IMR-90 (cell line): ENCODE results near the gene CDC25B. TPM values are rescaled to one million over a fixed set of nuclear protein-coding genes. Genes with fewer than 3 reads are reported as not detected.

ENCODE experiments used
- ATAC-seq: fragments of 200-7000 bp; cut with Tn5 transposase; 2 replicates; pipeline ENCODE4 v1.9.1; 2020; ENCODE audit warnings: low read depth, mild to moderate bottlenecking, moderate library complexity
- BruUV-seq: library from RNA; stranded (reverse); fragments of 400-500 nt; replicated peaks from 2 replicates; lab custom pipeline; 2021; lab: Mats Ljungman, UMichigan
- CTCF ChIA-PET: fragments of 300-600 bp; formaldehyde crosslinking; extraction: SDS; loops from one replicate; lab custom pipeline; 2021; ENCODE audit warnings: antibody characterized with exemption; lab: Yijun Ruan, JAX
- POLR2A ChIA-PET: fragments of 300-600 bp; sonication (Branson Sonifier 250); formaldehyde crosslinking; loops from one replicate; lab custom pipeline; 2022; ENCODE audit warnings: antibody characterized with exemption; ENCODE audit not compliant: unreplicated experiment; lab: Charles Lee
- DNase-seq: peaks from one replicate; pipeline ENCODE4 v3.0.0; 2013
- H2AFZ ChIP-seq: replicated peaks from 2 replicates; pipeline ENCODE3; 2013; ENCODE audit warnings: low read length, mild to moderate bottlenecking; ENCODE audit not compliant: poor library complexity
- H2AK5ac ChIP-seq: 2 replicates; pipeline ENCODE4 v1.6.1; 2013; ENCODE audit warnings: low read depth, low read length, inconsistent platforms
- H2AK9ac ChIP-seq: replicated peaks from 2 replicates; pipeline ENCODE3; 2013; ENCODE audit warnings: mild to moderate bottlenecking, low read depth, low read length, moderate library complexity; ENCODE audit not compliant: poor library complexity
- H2BK120ac ChIP-seq: 2 replicates; pipeline ENCODE4 v1.6.1; 2013; ENCODE audit warnings: low read depth, low read length, inconsistent platforms
- H2BK15ac ChIP-seq: 3 replicates; pipeline ENCODE4 v1.6.1; 2013; ENCODE audit warnings: low read depth, low read length, inconsistent platforms
- H2BK20ac ChIP-seq: 2 replicates; pipeline ENCODE4 v1.6.1; 2013; ENCODE audit warnings: low read depth, mild to moderate bottlenecking, inconsistent platforms, low read length, moderate library complexity
- H2BK5ac ChIP-seq: 2 replicates; pipeline ENCODE4 v1.6.1; 2013; ENCODE audit warnings: mild to moderate bottlenecking, low read depth, low read length, inconsistent platforms; ENCODE audit not compliant: poor library complexity, severe bottlenecking
- H3K14ac ChIP-seq: replicated peaks from 2 replicates; pipeline ENCODE4 v1.6.1; 2013; ENCODE audit warnings: low read depth, low read length, inconsistent platforms
- H3K18ac ChIP-seq: 2 replicates; pipeline ENCODE4 v1.6.1; 2013; ENCODE audit warnings: low read depth, low read length, control low read depth
- H3K23ac ChIP-seq: 2 replicates; pipeline ENCODE4 v1.6.1; 2013; ENCODE audit warnings: low read depth, low read length, inconsistent platforms
- H3K27ac ChIP-seq: 2 replicates; pipeline ENCODE4 v1.5.1; 2013; ENCODE audit warnings: mild to moderate bottlenecking, control low read depth, low read length; ENCODE audit not compliant: insufficient read depth
- H3K27me3 ChIP-seq: 2 replicates; pipeline ENCODE4 v1.6.1; 2013; ENCODE audit warnings: low read length; ENCODE audit not compliant: control insufficient read depth, insufficient read depth
- H3K36me3 ChIP-seq: 2 replicates; pipeline ENCODE4 v1.6.1; 2013; ENCODE audit warnings: low read length, mixed read lengths; ENCODE audit not compliant: control insufficient read depth, insufficient read depth
- H3K4ac ChIP-seq: 2 replicates; pipeline ENCODE4 v1.6.1; 2013; ENCODE audit warnings: low read depth, low read length, inconsistent platforms
- H3K4me1 ChIP-seq: 2 replicates; pipeline ENCODE4 v1.6.1; 2013; ENCODE audit warnings: low read length, mixed read lengths; ENCODE audit not compliant: control insufficient read depth, insufficient read depth
- H3K4me2 ChIP-seq: 2 replicates; pipeline ENCODE4 v1.6.1; 2013; ENCODE audit warnings: low read depth, mild to moderate bottlenecking, control low read depth, low read length, moderate library complexity
- H3K4me3 ChIP-seq: 2 replicates; pipeline ENCODE4 v1.5.1; 2013; ENCODE audit warnings: low read depth, mild to moderate bottlenecking, control low read depth, low read length, moderate library complexity; ENCODE audit not compliant: insufficient read depth
- H3K56ac ChIP-seq: 2 replicates; pipeline ENCODE4 v1.6.1; 2013; ENCODE audit warnings: low read length, inconsistent platforms; ENCODE audit not compliant: insufficient read depth; ENCODE audit errors: extremely low read depth
- H3K79me1 ChIP-seq, 2 experiments: 2 replicates each; pipeline ENCODE4 v1.6.1; 2013; ENCODE audit warnings: low read length in 2 of 2, inconsistent platforms in 1 of 2, low read depth in 1 of 2
- H3K9ac ChIP-seq: 2 replicates; pipeline ENCODE4 v1.6.1; 2013; ENCODE audit warnings: low read depth, low read length, control low read depth
- H3K9me1 ChIP-seq: 2 replicates; pipeline ENCODE4 v1.6.1; 2013; ENCODE audit warnings: low read length, inconsistent platforms; ENCODE audit not compliant: insufficient read depth
- H3K9me3 ChIP-seq: 2 replicates; pipeline ENCODE4 v1.6.1; 2013; ENCODE audit warnings: low read length; ENCODE audit not compliant: control insufficient read depth, insufficient read depth
- H4K20me1 ChIP-seq: 2 replicates; pipeline ENCODE4 v1.6.1; 2013; ENCODE audit warnings: low read length, inconsistent platforms; ENCODE audit not compliant: insufficient read depth
- H4K5ac ChIP-seq: 2 replicates; pipeline ENCODE4 v1.6.1; 2013; ENCODE audit warnings: mild to moderate bottlenecking, low read depth, low read length, control low read depth
- H4K8ac ChIP-seq, 2 experiments: 2 replicates each; pipeline ENCODE4 v1.6.1; 2013; ENCODE audit warnings: low read depth in 2 of 2, low read length in 2 of 2, control low read depth in 1 of 2, inconsistent platforms in 1 of 2
- H4K91ac ChIP-seq: 2 replicates; pipeline ENCODE4 v1.6.1; 2013; ENCODE audit warnings: low read depth, low read length, inconsistent platforms; ENCODE audit not compliant: insufficient read depth
- BHLHE40 ChIP-seq: fragments of 150-350 bp; IDR thresholded peaks from 2 replicates; pipeline ENCODE4 v1.6.1; 2016; ENCODE audit warnings: mild to moderate bottlenecking, low read depth, low read length
- CEBPB ChIP-seq: IDR thresholded peaks from 2 replicates; pipeline ENCODE4 v1.6.1; 2012; ENCODE audit warnings: low read depth, low read length, improper control_type of control experiment
- CHD1 ChIP-seq: IDR thresholded peaks from 2 replicates; pipeline ENCODE4 v1.6.1; 2012; ENCODE audit warnings: low read depth, low read length, improper control_type of control experiment
- ELK1 ChIP-seq: fragments of 150-350 bp; IDR thresholded peaks from 2 replicates; pipeline ENCODE4 v1.6.1; 2016; ENCODE audit warnings: low read depth, mild to moderate bottlenecking, low read length, moderate library complexity, borderline replicate concordance
- FOS ChIP-seq: fragments of 150-350 bp; IDR thresholded peaks from 2 replicates; pipeline ENCODE4 v1.6.1; 2016; ENCODE audit warnings: low read depth, low read length
- MAFK ChIP-seq: IDR thresholded peaks from 2 replicates; pipeline ENCODE4 v1.6.1; 2012; ENCODE audit warnings: low read depth, low read length, improper control_type of control experiment
- MAZ ChIP-seq: IDR thresholded peaks from 2 replicates; pipeline ENCODE4 v1.6.1; 2012; ENCODE audit warnings: low read depth, mild to moderate bottlenecking, low read length, improper control_type of control experiment, moderate library complexity, borderline replicate concordance
- MXI1 ChIP-seq: IDR thresholded peaks from 2 replicates; pipeline ENCODE4 v1.6.1; 2012; ENCODE audit warnings: low read depth, mild to moderate bottlenecking, low read length, moderate library complexity, borderline replicate concordance
- NFE2L2 ChIP-seq: fragments of 150-350 bp; IDR thresholded peaks from 2 replicates; pipeline ENCODE4 v1.6.1; 2016; ENCODE audit warnings: low read depth, mild to moderate bottlenecking, low read length
- POLR2A ChIP-seq: IDR thresholded peaks from 2 replicates; pipeline ENCODE4 v1.6.1; 2012; ENCODE audit warnings: mild to moderate bottlenecking, low read depth, low read length
- RAD21 ChIP-seq: IDR thresholded peaks from 2 replicates; pipeline ENCODE4 v1.6.1; 2012; ENCODE audit warnings: low read length, improper control_type of control experiment
- RCOR1 ChIP-seq: IDR thresholded peaks from 2 replicates; pipeline ENCODE4 v1.6.1; 2012; ENCODE audit warnings: mild to moderate bottlenecking, low read length, improper control_type of control experiment; ENCODE audit not compliant: insufficient replicate concordance
- RFX5 ChIP-seq: IDR thresholded peaks from 2 replicates; pipeline ENCODE4 v1.8.0; 2012; ENCODE audit warnings: low read depth, mild to moderate bottlenecking, low read length, moderate library complexity
- SMC3 ChIP-seq: fragments of 150-350 bp; IDR thresholded peaks from 2 replicates; pipeline ENCODE4 v1.6.1; 2016; ENCODE audit warnings: low read depth, mild to moderate bottlenecking, antibody characterized with exemption, low read length, moderate library complexity
- USF2 ChIP-seq: fragments of 150-350 bp; IDR thresholded peaks from 2 replicates; pipeline ENCODE4 v1.6.1; 2017; ENCODE audit warnings: mild to moderate bottlenecking, antibody characterized with exemption, low read length, low read depth
- WGBS, 2 experiments: methylation state at CpG; one replicate each; pipeline versions ENCODE4 v1.1.5 to v1.1.7; 2013; ENCODE audit warnings: missing lambda C conversion rate in 2 of 2; ENCODE audit not compliant: insufficient read length in 1 of 2; ENCODE audit errors: extremely low coverage in 2 of 2; 5-methylcytosine and 5-hydroxymethylcytosine counted together
- dilution Hi-C: fragments of 300-500 bp; cut with HindIII; formaldehyde crosslinking; loops from one replicate; pipeline ENCODE4 v1.14.3; 2018; ENCODE audit warnings: low sequenced_read_pairs; ENCODE audit not compliant: unreplicated experiment
- in situ Hi-C: fragments of 300-500 bp; cut with MboI; formaldehyde crosslinking; loops from 3 replicates; pipeline ENCODE4 v1.14.3; 2019; ENCODE audit warnings: low sequenced_read_pairs, inconsistent platforms, mixed read lengths
- intact Hi-C: fragments of 100-400 bp; cut with micrococcal nuclease; formaldehyde crosslinking; loops from 2 replicates; pipeline ENCODE4 v1.10.0; 2022
- polyA plus RNA-seq, 3 experiments: library from polyadenylated mRNA; depleted of rRNA; stranded (reverse); fragments of >200 nt; gene quantifications; 2 replicates each; pipeline ENCODE4 v1.2.3, GENCODE V29; 2012; ENCODE audit warnings: low replicate concordance in 1 of 3
- total RNA-seq: library from RNA; depleted of rRNA; stranded (reverse); fragments of >200 nt; gene quantifications from 2 replicates; pipeline ENCODE4 v1.2.3, GENCODE V29; 2012

CDC25B gene
- total and polyA plus RNA-seq, 2 of the 4 experiments (the other 2 are of a cell fraction), result 14.5 to 50.5 TPM

GRCh38 chr20:3753501-3754275, 42.4 kb upstream of the CDC25B start:
- no peak overlapping the region for H3K9ac ChIP-seq
- CTCF ChIA-PET, result interaction anchor here (0.6 to 1.4 kb wide), 4 partner anchors 14 to 90 kb away, joined by 3 read pairs; partner anchors contain the start of gene CENPB
- no peak overlapping the region for H3K14ac ChIP-seq
- H2BK20ac ChIP-seq, result no peak overlapping the region
- peaks cover 5% of the 10 kb centered on the region for H3K9me1 ChIP-seq
- H4K8ac ChIP-seq, result no peak overlapping the region
- no peaks in the 10 kb centered on the region for H3K79me1 ChIP-seq
- BruUV-seq, result no TSS peak
- H2BK5ac ChIP-seq, result no peak overlapping the region
- POLR2A ChIA-PET, result no interaction called here
- H3K56ac ChIP-seq, result no peak overlapping the region
- no peak overlapping the region for H2BK15ac ChIP-seq
- in situ Hi-C loops, result no loop called here
- no peak overlapping the region for H3K23ac ChIP-seq
- intact Hi-C loops, result loop anchor here (1.0 kb wide), 1 partner anchor 67 kb away; the partner anchor contains the start of gene AP5S1
- H3K36me3 ChIP-seq, result peaks cover 10% of the 10 kb centered on the region
- WGBS, 2 experiments, result 90% methylated on average over 10 of the region's 26 CpGs; no CpG with 5 or more reads in 1 of the 2 experiments
- H4K91ac ChIP-seq, result no peak overlapping the region
- H2BK120ac ChIP-seq, result no peak overlapping the region
- dilution Hi-C loops, result no loop called here
- DNase-seq, result no peak
- no peak overlapping the region for H2AK5ac ChIP-seq
- H4K5ac ChIP-seq, result no peak overlapping the region
- no peak for ATAC-seq
- H3K27me3 ChIP-seq, result no peaks in the 10 kb centered on the region; the same call in 1 of the 2 replicates
- H3K4me1 ChIP-seq, result no peaks in the 10 kb centered on the region
- H2AFZ ChIP-seq, result no peak overlapping the region
- H3K27ac ChIP-seq, result no peak overlapping the region
- H3K4me3 ChIP-seq, result no peak overlapping the region
- no peaks in the 10 kb centered on the region for H3K9me3 ChIP-seq
- H3K18ac ChIP-seq, result no peak overlapping the region
- 0 out of 2 replicates have a peak, but pooled peaks cover 6% of the 10 kb centered on the region for H4K20me1 ChIP-seq
- no peak overlapping the region for H3K4ac ChIP-seq
- no peak overlapping the region for H2AK9ac ChIP-seq
- no peak overlapping the region for H3K4me2 ChIP-seq
- TF ChIP-seq RFX5 (no peak), POLR2A (no peak), RAD21 (no peak), USF2 (no peak), RCOR1 (no peak), FOS (no peak), CEBPB (no peak), NFE2L2 (no peak), CHD1 (no peak), MAFK (no peak), MAZ (no peak), SMC3 (no peak), ELK1 (no peak), MXI1 (no peak), BHLHE40 (no peak)
